CD4-positive, alpha-beta memory T cell (primary cell): ENCODE data around the gene SHISA6. TPM values are rescaled to one million over a fixed set of nuclear protein-coding genes. Genes with fewer than 3 reads are reported as not detected.

Experiments used
- CTCF ChIA-PET: fragments of 350-600 bp; sonication (Branson Sonifier 250); formaldehyde crosslinking; loops from one replicate; lab custom pipeline; 2021; ENCODE audit warnings: inconsistent platforms; ENCODE audit not compliant: partially characterized antibody; lab: Charles Lee
- POLR2A ChIA-PET: fragments of 350-600 bp; sonication (Branson Sonifier 250); formaldehyde crosslinking; loops from one replicate; lab custom pipeline; 2021; ENCODE audit not compliant: partially characterized antibody; lab: Charles Lee
- DNase-seq, 5 donors: peaks; one replicate each; pipeline versions ENCODE4 v3.0.0 to v3.0.0-alpha.2; 2020 to 2022; ENCODE audit warnings: mixed read lengths in 1 of 5
- H3K27ac ChIP-seq: one replicate; pipeline ENCODE4 v1.7.0; 2013; ENCODE audit warnings: low read depth, low read length
- H3K27me3 ChIP-seq: 2 replicates; pipeline ENCODE4 v1.7.0; 2013; ENCODE audit warnings: mild to moderate bottlenecking, low read length, moderate library complexity; ENCODE audit not compliant: insufficient read depth
- H3K36me3 ChIP-seq: 2 replicates; pipeline ENCODE4 v1.7.0; 2013; ENCODE audit warnings: mild to moderate bottlenecking, low read length, moderate library complexity; ENCODE audit not compliant: insufficient read depth
- H3K4me1 ChIP-seq: 2 replicates; pipeline ENCODE4 v1.7.0; 2013; ENCODE audit warnings: mild to moderate bottlenecking, low read length, moderate library complexity; ENCODE audit not compliant: insufficient read depth
- H3K4me3 ChIP-seq, 2 donors: one replicate each; pipeline ENCODE4 v1.7.0; 2013; ENCODE audit warnings: low read length in 2 of 2, mild to moderate bottlenecking in 1 of 2
- H3K9me3 ChIP-seq, 2 donors: one replicate each; pipeline ENCODE4 v1.7.0; 2013; ENCODE audit warnings: low read length in 2 of 2, control low read depth in 1 of 2; ENCODE audit not compliant: control insufficient read depth in 1 of 2
- H3K27ac Mint-ChIP-seq, 7 donors: one replicate each; pipeline ENCODE4 v1.8.0; 2020 to 2021; ENCODE audit warnings: mixed read lengths in 7 of 7, mild to moderate bottlenecking in 6 of 7, inconsistent platforms in 3 of 7, moderate library complexity in 3 of 7
- H3K27me3 Mint-ChIP-seq, 2 donors: one replicate each; pipeline ENCODE4 v1.8.0; 2020 to 2021; ENCODE audit warnings: mixed read lengths in 2 of 2
- H3K36me3 Mint-ChIP-seq, 2 donors: one replicate each; pipeline ENCODE4 v1.8.0; 2020 to 2021; ENCODE audit warnings: mixed read lengths in 2 of 2, inconsistent platforms in 1 of 2, mild to moderate bottlenecking in 1 of 2
- H3K4me1 Mint-ChIP-seq, 4 donors: one replicate each; pipeline ENCODE4 v1.8.0; 2020 to 2021; ENCODE audit warnings: mixed read lengths in 4 of 4, mild to moderate bottlenecking in 1 of 4
- H3K4me3 Mint-ChIP-seq, 8 donors: one replicate each; pipeline ENCODE4 v1.8.0; 2020 to 2021; ENCODE audit warnings: mixed read lengths in 8 of 8, mild to moderate bottlenecking in 7 of 8, moderate library complexity in 6 of 8, inconsistent platforms in 3 of 8
- H3K9me3 Mint-ChIP-seq, 8 donors: one replicate each; pipeline ENCODE4 v1.8.0; 2020 to 2021; ENCODE audit warnings: mixed read lengths in 8 of 8, mild to moderate bottlenecking in 5 of 8, inconsistent platforms in 3 of 8, moderate library complexity in 1 of 8
- intact Hi-C: fragments of 100-400 bp; cut with micrococcal nuclease; formaldehyde crosslinking; loops from one replicate; pipeline ENCODE4 v1.15.1; 2023
- polyA plus RNA-seq, 2 donors: library from polyadenylated mRNA; unstranded; fragments of 300-500 nt; fragmentation: Illumina TruSeq; gene quantifications; one replicate each; pipeline ENCODE4 v1.2.3, GENCODE V29; 2021
- total RNA-seq, 2 experiments: library from RNA; stranded (reverse); gene quantifications; one replicate each; pipeline ENCODE4 v1.2.3, GENCODE V29; 2021

SHISA6 gene
- total and polyA plus RNA-seq, 4 experiments from 2014 or later = not detected

GRCh38 chr17:11438673-11439072, 197.7 kb downstream of the SHISA6 start:
- Histone ChIP-seq H3K4me1 (no peaks in the 10 kb centered on the region), H3K4me3 (no peak overlapping the region), H3K9me3 (no peaks in the 10 kb centered on the region), H3K27ac (no peak overlapping the region), H3K27me3 (no peaks in the 10 kb centered on the region), H3K36me3 (no peaks in the 10 kb centered on the region)
- H3K36me3 Mint-ChIP-seq = no peaks in the 10 kb centered on the region
- H3K9me3 Mint-ChIP-seq = peaks cover 0 to 16% (median 5%) of the 10 kb centered on the region in 8 donors
- intact Hi-C loops = no loop called here
- H3K27me3 Mint-ChIP-seq = no peaks in the 10 kb centered on the region
- no peak for DNase-seq
- no peaks in the 10 kb centered on the region for H3K4me1 Mint-ChIP-seq
- H3K27ac Mint-ChIP-seq = no peak overlapping the region
- ChIA-PET POLR2A (no interaction called here), CTCF (no interaction called here)
- no peak overlapping the region for H3K4me3 Mint-ChIP-seq

- Mint-ChIP-seq H3K27me3 (no peaks in the 10 kb centered on the region), H3K4me1 (no peaks in the 10 kb centered on the region), H3K27ac (no peak overlapping the region), H3K36me3 (no peaks in the 10 kb centered on the region), H3K4me3 (no peak overlapping the region), H3K9me3 (peaks cover 0 to 13% (median 5%) of the 10 kb centered on the region in 8 donors)
- Histone ChIP-seq H3K27ac (no peak overlapping the region), H3K4me1 (no peaks in the 10 kb centered on the region), H3K9me3 (no peaks in the 10 kb centered on the region), H3K4me3 (no peak overlapping the region), H3K36me3 (no peaks in the 10 kb centered on the region), H3K27me3 (no peaks in the 10 kb centered on the region)
- DNase-seq = no peak
- CTCF ChIA-PET = no interaction called here
- intact Hi-C loops = no loop called here
- POLR2A ChIA-PET = no interaction called here
These were observed 200.0 kb downstream of the SHISA6 start for GRCh38 chr17:11441004-11441403.

GRCh38 chr17:11446316-11446715, 205.3 kb downstream of the SHISA6 start:
- no peaks in the 10 kb centered on the region for H3K9me3 ChIP-seq
- H3K4me1 ChIP-seq = no peaks in the 10 kb centered on the region
- intact Hi-C loops = no loop called here
- Mint-ChIP-seq H3K4me1 (no peaks in the 10 kb centered on the region), H3K27me3 (no peaks in the 10 kb centered on the region), H3K4me3 (no peak overlapping the region), H3K27ac (no peak overlapping the region), H3K9me3 (peaks cover 0 to 8% (median 6%) of the 10 kb centered on the region in 8 donors), H3K36me3 (no peaks in the 10 kb centered on the region)
- no peak for DNase-seq
- no peaks in the 10 kb centered on the region for H3K36me3 ChIP-seq
- no peak overlapping the region for H3K27ac ChIP-seq
- H3K4me3 ChIP-seq = no peak overlapping the region
- POLR2A ChIA-PET = no interaction called here
- CTCF ChIA-PET = no interaction called here
- no peaks in the 10 kb centered on the region for H3K27me3 ChIP-seq

- Histone ChIP-seq H3K27ac (no peak overlapping the region), H3K27me3 (no peaks in the 10 kb centered on the region), H3K4me3 (no peak overlapping the region), H3K9me3 (no peaks in the 10 kb centered on the region), H3K36me3 (no peaks in the 10 kb centered on the region), H3K4me1 (no peaks in the 10 kb centered on the region)
- no peaks in the 10 kb centered on the region for H3K4me1 Mint-ChIP-seq
- DNase-seq = no peak
- H3K27ac Mint-ChIP-seq = no peak overlapping the region
- no peaks in the 10 kb centered on the region for H3K36me3 Mint-ChIP-seq
- H3K27me3 Mint-ChIP-seq = no peaks in the 10 kb centered on the region
- H3K9me3 Mint-ChIP-seq = peaks cover 0 to 26% (median 10%) of the 10 kb centered on the region in 8 donors
- no peak overlapping the region for H3K4me3 Mint-ChIP-seq
- ChIA-PET POLR2A (no interaction called here), CTCF (no interaction called here)
- intact Hi-C loops = no loop called here
These were observed 213.1 kb downstream of the SHISA6 start for GRCh38 chr17:11454096-11454495.

GRCh38 chr17:11458279-11458678, 217.3 kb downstream of the SHISA6 start:
- no peak for DNase-seq
- ChIA-PET POLR2A (no interaction called here), CTCF (no interaction called here)
- Histone ChIP-seq H3K27ac (no peak overlapping the region), H3K27me3 (no peaks in the 10 kb centered on the region), H3K9me3 (no peaks in the 10 kb centered on the region), H3K36me3 (no peaks in the 10 kb centered on the region), H3K4me3 (no peak overlapping the region), H3K4me1 (no peaks in the 10 kb centered on the region)
- no peaks in the 10 kb centered on the region for H3K36me3 Mint-ChIP-seq
- no peak overlapping the region for H3K27ac Mint-ChIP-seq
- intact Hi-C loops = no loop called here
- no peaks in the 10 kb centered on the region for H3K27me3 Mint-ChIP-seq
- H3K4me1 Mint-ChIP-seq = no peaks in the 10 kb centered on the region
- H3K9me3 Mint-ChIP-seq = peaks cover 0 to 28% (median 7%) of the 10 kb centered on the region in 8 donors
- no peak overlapping the region for H3K4me3 Mint-ChIP-seq

- peak overlapping the region in 1 of 7 donors; percentile 46 for H3K27ac Mint-ChIP-seq
- Histone ChIP-seq H3K4me3 (no peak overlapping the region), H3K27me3 (no peaks in the 10 kb centered on the region), H3K36me3 (no peaks in the 10 kb centered on the region), H3K27ac (no peak overlapping the region), H3K9me3 (no peaks in the 10 kb centered on the region), H3K4me1 (no peaks in the 10 kb centered on the region)
- DNase-seq = no peak
- H3K9me3 Mint-ChIP-seq = peaks cover 0 to 19% (median 5%) of the 10 kb centered on the region in 8 donors
- ChIA-PET CTCF (no interaction called here), POLR2A (no interaction called here)
- intact Hi-C loops = no loop called here
- no peaks in the 10 kb centered on the region for H3K4me1 Mint-ChIP-seq
- no peak overlapping the region for H3K4me3 Mint-ChIP-seq
- no peaks in the 10 kb centered on the region for H3K27me3 Mint-ChIP-seq
- H3K36me3 Mint-ChIP-seq = no peaks in the 10 kb centered on the region
These were observed 218.9 kb downstream of the SHISA6 start for GRCh38 chr17:11459861-11460331.

- peaks cover 0 to 12% (median 4%) of the 10 kb centered on the region in 8 donors for H3K9me3 Mint-ChIP-seq
- no peaks in the 10 kb centered on the region for H3K36me3 Mint-ChIP-seq
- ChIA-PET CTCF (no interaction called here), POLR2A (no interaction called here)
- Histone ChIP-seq H3K4me3 (no peak overlapping the region), H3K4me1 (no peaks in the 10 kb centered on the region), H3K27ac (no peak overlapping the region), H3K9me3 (no peaks in the 10 kb centered on the region), H3K36me3 (no peaks in the 10 kb centered on the region), H3K27me3 (no peaks in the 10 kb centered on the region)
- no peak for DNase-seq
- intact Hi-C loops = no loop called here
- no peaks in the 10 kb centered on the region for H3K4me1 Mint-ChIP-seq
- no peak overlapping the region for H3K27ac Mint-ChIP-seq
- H3K27me3 Mint-ChIP-seq = no peaks in the 10 kb centered on the region
- H3K4me3 Mint-ChIP-seq = no peak overlapping the region
These were observed 221.1 kb downstream of the SHISA6 start for GRCh38 chr17:11461993-11462548.
